Epithelial cell of alveolus of lung (primary cell): ENCODE results near the gene PARG. TPM values are rescaled to one million over a fixed set of nuclear protein-coding genes. Genes with fewer than 3 reads are reported as not detected.

Source experiments
- total RNA-seq: library from RNA; depleted of rRNA; stranded (reverse); fragments of >200 nt; gene quantifications from 2 replicates; pipeline ENCODE4 v1.2.1, GENCODE V29; 2015

The PARG gene
- 14.5 and 20.1 TPM in 2 replicates for total RNA-seq

GRCh38 chr10:49941447-49942338, at the start of gene PARG, which contains the start of gene TIMM23B:
Gene PARG (minus strand): TSS chr10:49942027. CDS start chr10:49941725, 302 bp downstream.
Gene TIMM23B (plus strand): TSS chr10:49942053. CDS start chr10:49942195, 142 bp downstream.

GRCh38 chr10:49988376-49988775, 46.5 kb upstream of the PARG start, which contains the start of gene AGAP6:
Gene AGAP6 (plus strand): TSS chr10:49988406. CDS start chr10:49988716, 310 bp downstream.

Other genes with a start within 250 kb of the PARG start
- gene OGDHL, start 179.7 kb downstream of the PARG start, total RNA-seq = 0.13 and 1.0 TPM in 2 replicates
- gene TIMM23B, start within 50 bp of the PARG start, total RNA-seq = 8.5 and 12.3 TPM in 2 replicates
- 1.6 and 3.7 TPM in 2 replicates for gene AGAP6, start 46.4 kb upstream of the PARG start, total RNA-seq
- gene WASHC2A, start 125.9 kb upstream of the PARG start, total RNA-seq = 18.5 and 19.8 TPM in 2 replicates